Right lobe of liver (tissue), 6 donors: ENCODE results near the gene TRDMT1. TPM values are rescaled to one million over a fixed set of nuclear protein-coding genes. Genes with fewer than 3 reads are reported as not detected.
A peak's percentile ranks its signal among the peaks of the same experiment; 100 is the strongest.

Experiments used
- ATAC-seq, 4 donors: fragments of 200-7000 bp; cut with Tn5 transposase; one replicate each; pipeline ENCODE4 v1.9.1; 2020; ENCODE audit warnings: mild to moderate bottlenecking in 4 of 4, moderate library complexity in 4 of 4
- DNase-seq, 3 donors: peaks; one replicate each; pipeline ENCODE4 v3.0.0-alpha.2; 2020
- H3K27ac ChIP-seq, 3 donors: fragments of 200-600 bp; one replicate each; pipeline ENCODE4 v1.8.0; 2022
- H3K27me3 ChIP-seq, 2 donors: fragments of 200-600 bp; one replicate each; pipeline ENCODE4 v1.8.0; 2022
- H3K36me3 ChIP-seq, 4 donors: fragments of 200-600 bp; sonication (generic) in 1 of 4; one replicate each; pipeline versions ENCODE4 v1.5.1 to v1.8.0; 2017 to 2022; ENCODE audit warnings: control low read depth in 1 of 4
- H3K4me1 ChIP-seq, 4 donors: fragments of 200-600 bp; sonication (generic) in 1 of 4; one replicate each; pipeline versions ENCODE4 v1.5.1 to v1.8.0; 2017 to 2022; ENCODE audit warnings: control low read depth in 1 of 4
- H3K4me3 ChIP-seq, 3 donors: fragments of 200-600 bp; one replicate each; pipeline ENCODE4 v1.8.0; 2022
- H3K9me3 ChIP-seq, 4 donors: fragments of 200-600 bp; sonication (generic) in 1 of 4; one replicate each; pipeline versions ENCODE4 v1.5.1 to v1.8.0; 2017 to 2022; ENCODE audit warnings: control low read depth in 1 of 4
- POLR2A ChIP-seq: fragments of 450-650 bp; IDR thresholded peaks from one replicate; pipeline ENCODE4 v1.6.1; 2017; ENCODE audit warnings: antibody characterized with exemption, mild to moderate bottlenecking
- WGBS: methylation state at CpG from one replicate; pipeline ENCODE4 v1.1.6; 2018; ENCODE audit warnings: low coverage, low lambda C conversion rate; ENCODE audit not compliant: insufficient coverage; ENCODE audit errors: missing lambda C conversion rate; 5-methylcytosine and 5-hydroxymethylcytosine counted together
- intact Hi-C, 2 donors: fragments of 100-400 bp; cut with DNase I; formaldehyde crosslinking; loops; one replicate each; pipeline versions ENCODE4 v1.11.2 to v1.14.1; 2022
- total RNA-seq, 6 experiments: library from RNA; depleted of rRNA in 2 of 6; stranded (reverse); fragments of >200 nt in 2 of 6; fragmentation: NEBNext Ultra II Directional in 3 of 6; extraction: Animal tissue kit (Norgen Biotek cat#: 25700) in 3 of 6; gene quantifications; one replicate each; pipeline versions ENCODE4 v1.1.0 to v1.2.4, GENCODE V29; 2016 to 2023
- TF ChIP-seq, protein P1 (sequence below), 4 donors: fragments of 200-600 bp in 3 of 4; fragments of 450-650 bp in 1 of 4; IDR thresholded peaks; one replicate each; pipeline versions ENCODE4 v1.5.1 to v1.8.0; 2016 to 2022; ENCODE audit warnings: antibody characterized with exemption in 4 of 4, mild to moderate bottlenecking in 2 of 4
- donor health status: DM: no; HTN: yes; CAD: no.
- donor health status: DM: no; HTN: no; CAD: no.
- donor health status: DM: no; HTN: no; CAD: no.
- donor health status: DM: no; HTN: yes; CAD: no.
- donor health status: DM: no; HTN: yes; CAD: no.

The TRDMT1 gene
- total RNA-seq, 6 experiments from 2014 or later: 0.79 to 2.9 (median 1.6) TPM

DNA sequence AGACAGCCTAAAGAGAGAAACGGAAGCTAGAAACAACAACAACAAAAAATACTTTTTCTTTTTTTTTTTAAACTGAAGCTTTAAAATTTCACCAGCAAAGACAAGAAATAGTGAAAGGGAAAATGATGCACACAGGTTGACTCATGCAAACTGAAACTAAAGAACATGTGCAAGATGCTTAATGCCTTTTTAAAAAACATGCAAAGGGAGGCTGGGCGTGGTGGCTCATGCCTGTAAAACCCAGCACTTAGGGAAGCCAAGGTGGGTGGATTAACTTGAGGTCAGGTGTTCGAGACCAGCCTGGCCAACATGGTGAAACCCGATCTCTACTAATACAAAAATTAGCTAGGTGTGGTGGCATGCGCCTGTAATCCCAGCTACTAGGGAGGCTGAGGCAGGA lies 56.7 kb downstream of the TRDMT1 start:
- no peaks in the 10 kb centered on the region for H3K27me3 ChIP-seq
- H3K4me3 ChIP-seq: no peak overlapping the region
- H3K36me3 ChIP-seq: no peaks in the 10 kb centered on the region
- peaks cover 0 to 5% (median 2%) of the 10 kb centered on the region in 4 donors for H3K4me1 ChIP-seq
- no peak for TF ChIP-seq POLR2A
- TF ChIP-seq, protein P1, sequence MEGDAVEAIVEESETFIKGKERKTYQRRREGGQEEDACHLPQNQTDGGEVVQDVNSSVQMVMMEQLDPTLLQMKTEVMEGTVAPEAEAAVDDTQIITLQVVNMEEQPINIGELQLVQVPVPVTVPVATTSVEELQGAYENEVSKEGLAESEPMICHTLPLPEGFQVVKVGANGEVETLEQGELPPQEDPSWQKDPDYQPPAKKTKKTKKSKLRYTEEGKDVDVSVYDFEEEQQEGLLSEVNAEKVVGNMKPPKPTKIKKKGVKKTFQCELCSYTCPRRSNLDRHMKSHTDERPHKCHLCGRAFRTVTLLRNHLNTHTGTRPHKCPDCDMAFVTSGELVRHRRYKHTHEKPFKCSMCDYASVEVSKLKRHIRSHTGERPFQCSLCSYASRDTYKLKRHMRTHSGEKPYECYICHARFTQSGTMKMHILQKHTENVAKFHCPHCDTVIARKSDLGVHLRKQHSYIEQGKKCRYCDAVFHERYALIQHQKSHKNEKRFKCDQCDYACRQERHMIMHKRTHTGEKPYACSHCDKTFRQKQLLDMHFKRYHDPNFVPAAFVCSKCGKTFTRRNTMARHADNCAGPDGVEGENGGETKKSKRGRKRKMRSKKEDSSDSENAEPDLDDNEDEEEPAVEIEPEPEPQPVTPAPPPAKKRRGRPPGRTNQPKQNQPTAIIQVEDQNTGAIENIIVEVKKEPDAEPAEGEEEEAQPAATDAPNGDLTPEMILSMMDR (IDR thresholded peaks at IDR 0.05): no peak
- H3K27ac ChIP-seq: no peak overlapping the region
- H3K9me3 ChIP-seq: no peaks in the 10 kb centered on the region
- no peak for ATAC-seq
- intact Hi-C loops: no loop called here
- no peak for DNase-seq
- WGBS: 64% methylated on average over 2 of the region's 5 CpGs

DNA sequence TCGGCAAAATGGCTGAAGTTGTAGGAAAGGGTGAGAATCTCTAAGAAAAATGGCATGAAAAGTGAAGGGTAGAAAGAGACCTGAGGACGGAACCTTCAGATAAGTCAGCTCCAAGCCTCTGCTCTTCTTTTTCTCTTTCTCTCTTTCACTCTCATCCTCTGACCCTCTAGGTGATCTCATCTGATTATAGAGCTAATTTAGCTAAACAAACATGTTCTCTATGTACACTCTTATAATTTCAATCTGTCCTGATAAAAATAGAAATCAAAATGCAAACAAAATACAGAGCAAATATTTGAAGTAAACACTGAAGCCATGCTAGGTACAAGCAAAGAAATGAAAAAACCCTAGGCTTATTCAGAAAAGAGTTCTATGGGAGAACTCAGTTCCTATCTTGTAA lies 57.4 kb downstream of the TRDMT1 start:
- H3K4me1 ChIP-seq: peaks cover 0 to 5% (median 2%) of the 10 kb centered on the region in 4 donors
- DNase-seq (no peak), ATAC-seq (peak in 2 of 4 donors; percentile 36 to 59)
- intact Hi-C loops: no loop called here
- no peak overlapping the region for H3K27ac ChIP-seq
- no peaks in the 10 kb centered on the region for H3K36me3 ChIP-seq
- H3K4me3 ChIP-seq: no peak overlapping the region
- TF ChIP-seq, protein P1 (IDR thresholded peaks at IDR 0.05): no peak
- TF ChIP-seq POLR2A: no peak
- 69% methylated on average over 2 of the region's 2 CpGs for WGBS
- H3K9me3 ChIP-seq: no peaks in the 10 kb centered on the region
- no peaks in the 10 kb centered on the region for H3K27me3 ChIP-seq

DNA sequence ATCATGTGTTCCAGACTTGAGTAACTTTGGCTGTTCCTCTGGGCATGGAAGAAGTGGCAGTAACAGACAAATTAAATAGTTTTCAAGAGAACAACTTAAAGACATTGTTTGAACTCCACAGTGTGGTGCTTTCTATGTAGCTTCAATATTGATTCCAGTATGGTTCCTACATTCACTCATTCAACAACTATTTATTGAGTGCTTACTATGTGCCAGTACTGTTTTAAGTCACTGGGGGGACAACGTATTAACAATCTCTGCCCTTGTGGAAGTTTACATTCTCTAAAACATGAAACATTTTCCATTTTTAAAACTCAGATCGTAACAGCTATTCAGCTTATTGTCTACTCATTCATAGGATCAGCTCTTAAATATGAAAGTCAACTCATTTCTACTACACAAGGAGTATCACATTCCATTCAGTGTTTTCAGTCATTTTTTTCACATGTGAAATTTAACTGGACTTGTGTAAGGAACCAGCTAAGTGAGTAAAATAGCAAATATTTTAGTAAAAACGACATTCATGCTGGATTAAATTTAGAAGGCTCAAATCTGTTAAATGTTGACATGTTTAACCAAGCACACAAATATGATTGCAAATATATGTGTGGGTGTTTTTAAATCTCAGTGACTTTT lies 58.3 kb downstream of the TRDMT1 start:
- 71% methylated on average over 3 of the region's 3 CpGs for WGBS
- H3K4me1 ChIP-seq: peaks cover 0 to 5% (median 2%) of the 10 kb centered on the region in 4 donors
- TF ChIP-seq POLR2A: no peak
- TF ChIP-seq, protein P1 (IDR thresholded peaks at IDR 0.05): no peak
- H3K27me3 ChIP-seq: no peaks in the 10 kb centered on the region
- no peak overlapping the region for H3K4me3 ChIP-seq
- no peaks in the 10 kb centered on the region for H3K9me3 ChIP-seq
- ATAC-seq: no peak
- no peaks in the 10 kb centered on the region for H3K36me3 ChIP-seq
- intact Hi-C loops: no loop called here
- no peak for DNase-seq
- H3K27ac ChIP-seq: no peak overlapping the region

DNA sequence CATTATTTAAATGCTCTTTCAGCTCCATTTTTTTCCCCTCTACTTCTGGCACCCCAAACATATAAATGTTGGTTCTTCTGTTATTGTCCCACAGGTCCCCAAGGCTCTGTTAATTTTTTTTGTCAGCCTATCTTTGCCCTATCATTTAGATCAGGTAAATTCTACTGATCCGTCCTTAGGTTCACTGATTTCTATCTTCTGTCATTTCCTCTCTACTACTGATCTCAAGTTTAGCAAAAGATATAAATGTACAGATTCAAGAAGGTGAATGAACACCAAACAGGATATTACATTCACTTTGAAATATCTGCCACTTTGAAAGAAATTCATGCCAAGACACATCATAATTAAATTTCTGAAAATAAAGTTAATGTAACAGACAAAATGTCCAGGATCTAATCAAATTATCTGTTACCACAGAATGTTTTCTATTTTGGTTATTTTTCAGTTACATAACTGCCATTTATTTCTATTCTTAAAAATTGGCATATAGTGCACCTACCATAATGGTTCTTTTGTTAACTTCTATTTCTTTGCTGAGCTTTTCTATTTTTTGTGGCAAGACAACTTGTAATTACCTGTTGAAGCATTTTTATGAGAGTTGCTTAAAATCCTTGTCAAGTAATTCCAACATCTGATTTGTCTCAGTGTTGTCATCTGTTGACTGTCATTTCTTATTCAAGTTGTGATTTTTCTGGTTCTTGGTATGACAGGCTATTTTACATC lies 59.8 kb downstream of the TRDMT1 start:
- Histone ChIP-seq H3K36me3 (no peaks in the 10 kb centered on the region), H3K4me3 (no peak overlapping the region), H3K27me3 (no peaks in the 10 kb centered on the region), H3K9me3 (no peaks in the 10 kb centered on the region), H3K4me1 (peaks cover 0 to 5% (median 2%) of the 10 kb centered on the region in 4 donors), H3K27ac (no peak overlapping the region)
- ATAC-seq (no peak), DNase-seq (no peak)
- intact Hi-C loops: no loop called here
- 79% methylated on average over 1 of the region's 1 CpG for WGBS
- TF ChIP-seq, protein P1 (IDR thresholded peaks at IDR 0.05): no peak
- TF ChIP-seq POLR2A: no peak
